MCF 10A (cell line): ENCODE data around the gene TAF11L8. TPM values are rescaled to one million over a fixed set of nuclear protein-coding genes. Genes with fewer than 3 reads are reported as not detected.
"Not testable (repeated sequence)": the region's sequence is repeated elsewhere in the genome, so short reads cannot be mapped to it uniquely, and the experiment has no call there.

ENCODE experiments used
- Bru-seq: library from RNA; stranded (reverse); fragments of 400-500 nt; gene quantifications from one replicate; lab custom pipeline; 2021; lab: Mats Ljungman, UMichigan
- BruChase-seq, 2 experiments: library from RNA; stranded (reverse); fragments of 400-500 nt; gene quantifications; one replicate each; lab custom pipeline; 2021; lab: Mats Ljungman, UMichigan
- BruUV-seq: library from RNA; stranded (reverse); fragments of 400-500 nt; replicated peaks from 2 replicates; lab custom pipeline; 2021; lab: Mats Ljungman, UMichigan
- CTCF ChIA-PET: fragments of 300-600 bp; sonication (Branson Sonifier 250); formaldehyde crosslinking; extraction: SDS; loops from one replicate; lab custom pipeline; 2021; ENCODE audit warnings: antibody characterized with exemption, inconsistent platforms; lab: Yijun Ruan, JAX
- POLR2A ChIA-PET: fragments of 300-600, 350-650 bp; sonication (Branson Sonifier 250); formaldehyde crosslinking; extraction: SDS; loops from one replicate; lab custom pipeline; 2020; ENCODE audit warnings: antibody characterized with exemption, inconsistent platforms; lab: Yijun Ruan, JAX
- DNase-seq: peaks from one replicate; pipeline ENCODE4 v3.0.0-alpha.2; 2018; ENCODE audit not compliant: unreplicated experiment
- H3K27ac Mint-ChIP-seq: one replicate; pipeline ENCODE4 v1.8.0; 2022; ENCODE audit warnings: mild to moderate bottlenecking, low read depth, mixed read lengths; ENCODE audit not compliant: unreplicated experiment
- H3K27me3 Mint-ChIP-seq: one replicate; pipeline ENCODE4 v1.8.0; 2022; ENCODE audit warnings: mixed read lengths; ENCODE audit not compliant: insufficient read depth, unreplicated experiment
- H3K36me3 Mint-ChIP-seq: one replicate; pipeline ENCODE4 v1.8.0; 2022; ENCODE audit warnings: mild to moderate bottlenecking, moderate library complexity, mixed read lengths; ENCODE audit not compliant: insufficient read depth, unreplicated experiment
- H3K4me1 Mint-ChIP-seq: one replicate; pipeline ENCODE4 v1.8.0; 2022; ENCODE audit warnings: mixed read lengths; ENCODE audit not compliant: insufficient read depth, unreplicated experiment
- H3K4me3 Mint-ChIP-seq: one replicate; pipeline ENCODE4 v1.8.0; 2022; ENCODE audit warnings: mild to moderate bottlenecking, moderate library complexity, mixed read lengths; ENCODE audit not compliant: unreplicated experiment
- H3K9me3 Mint-ChIP-seq: one replicate; pipeline ENCODE4 v1.8.0; 2022; ENCODE audit warnings: mixed read lengths; ENCODE audit not compliant: unreplicated experiment
- intact Hi-C: fragments of 100-400 bp; cut with micrococcal nuclease; formaldehyde crosslinking; loops from 2 replicates; pipeline ENCODE4 v1.14.1; 2022
- long read RNA-seq: library from polyadenylated mRNA; stranded (forward); transcript quantifications from one replicate; pipeline ENCODE4 v2.0.0, GENCODE V29; 2022
- total RNA-seq: library from RNA; stranded (reverse); gene quantifications from 2 replicates; pipeline ENCODE4 v1.2.3, GENCODE V29; 2022
- TF ChIP-seq, protein P1 (sequence below): fragments of 200-600 bp; IDR thresholded peaks from one replicate; pipeline ENCODE4 v1.8.0; 2022; ENCODE audit warnings: antibody characterized with exemption, mild to moderate bottlenecking; ENCODE audit not compliant: unreplicated experiment

Gene TAF11L8
- total RNA-seq (not detected in 2 replicates), Bru-seq, nascent RNA (not detected), BruChase-seq, experiment 1, labeled RNA remaining after a 6-hour chase (not detected), BruChase-seq, experiment 2, labeled RNA remaining after a 2-hour chase (not detected)
- long read RNA-seq = 0 reads

GRCh38 chr5:17590860-17591259, at the start of gene TAF11L8:
TSS of gene TAF11L8 (minus strand) at chr5:17590960.
- BruUV-seq, H3K4me3 Mint-ChIP-seq, POLR2A ChIA-PET, H3K36me3 Mint-ChIP-seq, H3K27me3 Mint-ChIP-seq, DNase-seq, intact Hi-C loops, H3K27ac Mint-ChIP-seq, H3K4me1 Mint-ChIP-seq, CTCF ChIA-PET, H3K9me3 Mint-ChIP-seq: not testable (repeated sequence)

- Mint-ChIP-seq H3K4me1 (no peaks in the 10 kb centered on the region), H3K36me3 (no peaks in the 10 kb centered on the region), H3K9me3 (no peaks in the 10 kb centered on the region), H3K27me3 (no peaks in the 10 kb centered on the region), H3K27ac (no peak within 1 kb of the TSS), H3K4me3 (no peak within 1 kb of the TSS)
- POLR2A ChIA-PET = no interaction called here
- intact Hi-C loops = no loop called here
- BruUV-seq = no TSS peak
- CTCF ChIA-PET = interaction anchor here (1.1 kb wide), 1 partner anchor 672 kb away, joined by 4 read pairs; no protein-coding TSS in a partner anchor
- no peak for DNase-seq
- TF ChIP-seq, protein P1, sequence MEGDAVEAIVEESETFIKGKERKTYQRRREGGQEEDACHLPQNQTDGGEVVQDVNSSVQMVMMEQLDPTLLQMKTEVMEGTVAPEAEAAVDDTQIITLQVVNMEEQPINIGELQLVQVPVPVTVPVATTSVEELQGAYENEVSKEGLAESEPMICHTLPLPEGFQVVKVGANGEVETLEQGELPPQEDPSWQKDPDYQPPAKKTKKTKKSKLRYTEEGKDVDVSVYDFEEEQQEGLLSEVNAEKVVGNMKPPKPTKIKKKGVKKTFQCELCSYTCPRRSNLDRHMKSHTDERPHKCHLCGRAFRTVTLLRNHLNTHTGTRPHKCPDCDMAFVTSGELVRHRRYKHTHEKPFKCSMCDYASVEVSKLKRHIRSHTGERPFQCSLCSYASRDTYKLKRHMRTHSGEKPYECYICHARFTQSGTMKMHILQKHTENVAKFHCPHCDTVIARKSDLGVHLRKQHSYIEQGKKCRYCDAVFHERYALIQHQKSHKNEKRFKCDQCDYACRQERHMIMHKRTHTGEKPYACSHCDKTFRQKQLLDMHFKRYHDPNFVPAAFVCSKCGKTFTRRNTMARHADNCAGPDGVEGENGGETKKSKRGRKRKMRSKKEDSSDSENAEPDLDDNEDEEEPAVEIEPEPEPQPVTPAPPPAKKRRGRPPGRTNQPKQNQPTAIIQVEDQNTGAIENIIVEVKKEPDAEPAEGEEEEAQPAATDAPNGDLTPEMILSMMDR = no peak
These were observed 43.4 kb upstream of the TAF11L8 start, which contains the start of gene TAF11L14 for GRCh38 chr5:17634160-17634559. TSS of gene TAF11L14 (plus strand) at chr5:17634460.

GRCh38 chr5:17631788-17632187, 41.0 kb upstream of the TAF11L8 start, which contains the start of gene TAF11L13:
TSS of gene TAF11L13 (plus strand) at chr5:17632088.
- H3K27me3 Mint-ChIP-seq, H3K36me3 Mint-ChIP-seq, intact Hi-C loops, DNase-seq, H3K4me3 Mint-ChIP-seq, BruUV-seq, POLR2A ChIA-PET, CTCF ChIA-PET, H3K9me3 Mint-ChIP-seq, H3K4me1 Mint-ChIP-seq, H3K27ac Mint-ChIP-seq: not testable (repeated sequence)

- H3K4me1 Mint-ChIP-seq = no peaks in the 10 kb centered on the region
- DNase-seq = no peak
- no peaks in the 10 kb centered on the region for H3K36me3 Mint-ChIP-seq
- H3K27ac Mint-ChIP-seq = no peak overlapping the region
- H3K27me3 Mint-ChIP-seq = no peaks in the 10 kb centered on the region
- intact Hi-C loops = no loop called here
- TF ChIP-seq, protein P1 = no peak
- CTCF ChIA-PET = no interaction called here
- H3K9me3 Mint-ChIP-seq = no peaks in the 10 kb centered on the region
- BruUV-seq = no TSS peak
- no peak overlapping the region for H3K4me3 Mint-ChIP-seq
- POLR2A ChIA-PET = no interaction called here
These were observed 34.9 kb upstream of the TAF11L8 start for GRCh38 chr5:17625686-17626085.

DNA sequence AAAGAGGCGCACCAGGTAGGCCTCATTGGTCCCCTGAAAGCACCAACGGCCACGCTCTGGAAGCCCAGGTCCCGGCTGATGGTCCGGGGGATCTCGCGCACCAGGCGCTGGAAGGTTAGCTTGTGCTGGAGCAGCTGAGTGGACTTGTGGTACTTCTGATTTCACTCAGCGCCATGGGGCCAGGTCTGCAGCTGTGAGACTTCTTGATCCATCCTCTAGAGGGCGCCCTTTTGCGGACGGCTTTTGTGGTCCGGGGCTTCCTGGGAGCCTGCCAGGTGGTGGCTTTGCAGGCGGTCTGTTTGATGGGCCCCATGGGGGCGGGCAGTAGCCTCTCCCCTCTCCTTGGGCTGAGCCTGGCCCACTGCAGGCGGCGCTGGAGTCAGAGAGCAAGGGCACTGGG, 29.9 kb upstream of the TAF11L8 start:
- H3K9me3 Mint-ChIP-seq = no peaks in the 10 kb centered on the region
- H3K27ac Mint-ChIP-seq = no peak overlapping the region
- no peaks in the 10 kb centered on the region for H3K36me3 Mint-ChIP-seq
- no TSS peak for BruUV-seq
- POLR2A ChIA-PET = no interaction called here
- intact Hi-C loops = no loop called here
- DNase-seq = no peak
- H3K27me3 Mint-ChIP-seq = no peaks in the 10 kb centered on the region
- H3K4me3 Mint-ChIP-seq = no peak overlapping the region
- peaks cover 9% of the 10 kb centered on the region for H3K4me1 Mint-ChIP-seq
- TF ChIP-seq, protein P1 = no peak
- CTCF ChIA-PET = interaction anchor here (0.8 to 1.1 kb wide), 2 partner anchors 10 to 17 kb away, joined by 4 to 5 read pairs; no protein-coding TSS in a partner anchor
